ENCODE results near the gene GRID1.
"Not testable (repeated sequence)": the region's sequence is repeated elsewhere in the genome, so short reads cannot be mapped to it uniquely, and the experiment has no call there.

GRID1 gene

DNA sequence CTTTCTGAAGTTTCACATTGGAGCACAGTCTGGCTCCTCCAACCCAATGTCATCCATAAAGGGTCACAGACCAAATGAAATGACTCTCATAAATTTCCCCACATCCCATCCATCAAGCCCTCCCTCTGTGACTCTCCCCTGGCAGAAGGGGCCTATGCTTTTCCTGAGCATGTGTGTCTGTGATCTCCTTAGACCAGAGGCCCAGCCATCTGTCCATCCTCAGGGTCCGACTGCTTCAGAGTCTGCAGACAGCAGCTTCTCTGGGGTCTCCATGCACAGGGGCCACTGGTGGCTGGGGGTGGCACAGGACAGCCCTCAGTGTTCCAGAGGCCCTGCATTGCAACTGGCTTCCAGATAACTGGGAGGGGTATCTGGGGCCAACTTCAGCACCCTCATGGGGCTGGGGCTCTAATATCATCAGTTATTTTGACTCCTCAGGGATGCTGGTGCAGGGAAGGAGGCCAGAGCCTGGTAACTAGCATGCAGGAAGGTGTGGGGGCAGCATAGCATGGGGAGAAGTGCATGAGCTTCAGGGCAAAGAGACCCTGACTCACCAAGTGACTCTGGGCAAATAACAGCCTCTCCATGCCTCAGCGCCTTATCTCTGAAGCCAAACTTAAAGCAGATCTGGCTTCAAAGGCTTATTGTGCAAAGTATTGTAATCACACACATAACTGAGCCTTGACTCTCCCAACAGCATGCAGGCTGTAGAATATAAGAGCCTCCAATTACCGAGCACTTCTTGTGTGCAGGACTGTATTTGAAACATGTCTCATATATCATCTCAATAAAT is 266.9 kb downstream of the GRID1 start:
- H3K4me3 ChIP-seq (ENCODE audit: low read length) = no peak overlapping the region
- no peak for DNase-seq (ENCODE audit: low read depth)
- TF ChIP-seq, protein P1, sequence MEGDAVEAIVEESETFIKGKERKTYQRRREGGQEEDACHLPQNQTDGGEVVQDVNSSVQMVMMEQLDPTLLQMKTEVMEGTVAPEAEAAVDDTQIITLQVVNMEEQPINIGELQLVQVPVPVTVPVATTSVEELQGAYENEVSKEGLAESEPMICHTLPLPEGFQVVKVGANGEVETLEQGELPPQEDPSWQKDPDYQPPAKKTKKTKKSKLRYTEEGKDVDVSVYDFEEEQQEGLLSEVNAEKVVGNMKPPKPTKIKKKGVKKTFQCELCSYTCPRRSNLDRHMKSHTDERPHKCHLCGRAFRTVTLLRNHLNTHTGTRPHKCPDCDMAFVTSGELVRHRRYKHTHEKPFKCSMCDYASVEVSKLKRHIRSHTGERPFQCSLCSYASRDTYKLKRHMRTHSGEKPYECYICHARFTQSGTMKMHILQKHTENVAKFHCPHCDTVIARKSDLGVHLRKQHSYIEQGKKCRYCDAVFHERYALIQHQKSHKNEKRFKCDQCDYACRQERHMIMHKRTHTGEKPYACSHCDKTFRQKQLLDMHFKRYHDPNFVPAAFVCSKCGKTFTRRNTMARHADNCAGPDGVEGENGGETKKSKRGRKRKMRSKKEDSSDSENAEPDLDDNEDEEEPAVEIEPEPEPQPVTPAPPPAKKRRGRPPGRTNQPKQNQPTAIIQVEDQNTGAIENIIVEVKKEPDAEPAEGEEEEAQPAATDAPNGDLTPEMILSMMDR (IDR thresholded peaks at IDR 0.05; ENCODE audit: insufficient read depth, low read depth, low read length, missing control alignments) = no peak

DNA sequence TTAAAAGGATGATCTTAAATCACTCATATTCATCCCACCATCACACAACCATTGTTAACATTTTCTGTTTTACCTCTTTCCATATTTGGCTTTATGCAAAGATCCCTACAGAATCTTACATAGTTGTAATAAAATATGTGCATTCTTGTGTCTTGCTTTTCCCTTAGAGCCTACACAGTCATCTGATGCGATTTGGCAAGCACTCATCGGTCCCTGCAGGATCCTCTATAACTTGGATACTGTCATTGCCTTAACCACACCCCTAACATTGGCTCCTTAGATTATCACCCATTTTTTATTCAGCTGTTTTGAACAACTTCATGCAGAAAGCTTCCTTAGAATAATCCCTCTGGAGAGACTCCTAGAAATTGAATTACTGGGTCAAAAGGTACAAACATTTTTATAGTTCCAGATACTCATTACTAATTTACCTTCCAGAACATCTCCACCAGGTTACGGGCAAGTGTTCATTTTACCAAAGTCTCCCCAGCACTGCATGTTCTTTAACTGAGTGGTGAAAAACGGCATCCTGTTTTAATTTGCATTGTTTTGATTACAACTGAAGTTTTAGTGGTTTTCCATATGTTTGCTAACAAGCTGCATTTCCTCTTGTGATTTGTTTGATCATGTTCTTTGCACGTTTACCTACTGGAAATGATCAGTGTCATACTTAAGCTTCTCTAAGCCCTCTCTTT is 268.3 kb downstream of the GRID1 start:
- no peak for DNase-seq (ENCODE audit: low read depth)
- H3K4me3 ChIP-seq (ENCODE audit: low read length) = no peak overlapping the region
- TF ChIP-seq, protein P1 (IDR thresholded peaks at IDR 0.05; ENCODE audit: insufficient read depth, low read depth, low read length, missing control alignments) = no peak

DNA sequence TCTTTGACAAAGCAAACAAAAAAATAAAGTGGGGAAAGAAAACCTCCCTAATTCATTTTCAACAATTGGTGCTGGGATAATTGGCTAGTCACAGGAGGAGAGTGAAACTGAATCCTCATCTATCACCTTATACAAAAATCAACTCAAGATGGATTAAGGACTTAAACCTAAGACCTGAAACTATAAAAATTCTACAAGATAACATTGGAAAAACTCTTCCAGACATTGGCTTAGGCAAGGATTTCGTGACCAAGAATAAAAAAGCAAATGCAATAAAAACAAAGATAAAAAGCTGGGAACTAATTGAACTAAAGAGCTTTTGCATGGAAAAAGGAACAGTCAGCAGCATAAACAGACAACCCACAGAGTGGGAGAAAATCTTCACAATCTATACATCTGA is 271.5 kb downstream of the GRID1 start:
- not testable (repeated sequence) for DNase-seq (ENCODE audit: low read depth); H3K4me3 ChIP-seq (ENCODE audit: low read length)

DNA sequence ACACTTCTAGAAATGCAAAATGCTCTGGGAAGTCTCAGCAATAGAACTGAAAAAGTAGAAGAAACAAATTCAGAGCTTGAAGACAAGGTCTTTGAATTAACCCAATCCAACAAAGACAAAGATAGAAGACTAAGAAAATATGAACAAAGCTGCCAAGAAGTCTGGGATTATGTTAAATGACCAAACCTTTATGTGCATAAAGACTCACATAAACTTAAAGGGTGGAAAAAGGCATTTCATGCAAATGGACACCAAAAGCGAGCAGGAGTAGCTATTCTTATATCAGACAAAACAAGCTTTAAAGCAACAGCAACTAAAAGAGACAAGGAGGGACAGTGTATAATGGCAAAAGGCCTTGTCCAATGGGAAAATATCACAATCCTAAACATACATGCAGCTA is 274.3 kb downstream of the GRID1 start:
- not testable (repeated sequence) for H3K4me3 ChIP-seq (ENCODE audit: low read length); DNase-seq (ENCODE audit: low read depth)

DNA sequence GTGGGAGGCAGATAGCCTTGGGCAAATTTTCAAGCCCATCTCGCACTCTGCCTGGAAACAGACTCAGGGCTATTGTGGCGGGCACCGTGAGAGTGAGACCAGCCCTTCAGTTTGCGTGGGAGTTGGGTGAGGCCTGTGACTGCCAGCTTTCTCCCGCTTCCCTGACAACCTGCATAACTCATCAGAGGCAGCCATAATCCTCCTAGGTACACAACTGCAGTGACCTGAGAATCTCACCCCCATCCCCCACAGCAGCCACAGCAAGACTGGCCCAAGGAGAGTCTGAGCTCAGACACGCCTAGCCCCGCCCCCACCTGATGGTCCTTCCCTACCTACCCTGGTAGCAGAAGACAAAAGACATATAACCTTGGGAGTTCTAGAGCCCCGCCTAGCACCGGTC is 275.4 kb downstream of the GRID1 start:
- no peak for DNase-seq (ENCODE audit: low read depth)
- TF ChIP-seq, protein P1 (IDR thresholded peaks at IDR 0.05; ENCODE audit: insufficient read depth, low read depth, low read length, missing control alignments) = no peak
- no peak overlapping the region for H3K4me3 ChIP-seq (ENCODE audit: low read length)

DNA sequence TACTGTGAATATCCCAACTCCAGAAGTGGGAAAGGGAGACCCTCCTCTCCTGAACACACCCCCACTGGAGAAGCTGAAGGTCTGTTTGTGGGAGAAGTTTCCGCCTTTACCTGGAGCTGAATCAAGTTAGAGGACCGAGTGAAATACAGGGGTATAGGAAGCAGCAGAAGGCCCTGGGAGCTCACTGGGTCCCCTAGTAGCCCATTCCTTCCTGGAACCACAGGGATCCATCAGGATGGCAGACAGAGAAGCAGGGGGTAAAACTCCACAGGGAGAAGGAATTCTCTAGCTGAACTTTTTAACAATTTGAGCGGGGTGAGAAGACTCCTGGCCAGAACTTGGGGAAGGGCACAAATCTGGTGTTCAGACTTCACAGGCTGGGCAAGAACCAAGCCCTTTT is 275.8 kb downstream of the GRID1 start:
- TF ChIP-seq, protein P1 (IDR thresholded peaks at IDR 0.05; ENCODE audit: insufficient read depth, low read depth, low read length, missing control alignments) = no peak
- DNase-seq (ENCODE audit: low read depth) = no peak
- H3K4me3 ChIP-seq (ENCODE audit: low read length) = no peak overlapping the region

DNA sequence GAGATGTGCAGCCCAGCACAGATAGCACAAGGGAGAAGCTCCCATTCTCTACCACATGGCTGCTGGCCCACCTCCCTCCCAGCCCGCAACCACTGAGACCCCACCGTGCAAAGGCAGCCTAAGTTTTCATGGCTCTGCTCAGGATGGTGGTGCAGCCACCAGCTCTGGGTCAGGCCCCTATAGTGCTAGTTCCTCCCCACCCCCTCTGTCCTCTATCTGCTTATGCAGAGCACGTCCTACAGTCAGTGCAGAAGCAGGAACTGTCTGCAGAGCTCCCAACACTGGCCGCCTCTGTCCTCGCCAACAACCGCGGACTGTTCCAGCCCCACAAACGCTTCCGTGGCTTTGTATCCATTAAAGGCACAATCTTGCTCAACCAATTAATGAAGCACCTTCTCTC is 278.9 kb downstream of the GRID1 start:
- TF ChIP-seq, protein P1 (IDR thresholded peaks at IDR 0.05; ENCODE audit: insufficient read depth, low read depth, low read length, missing control alignments) = no peak
- no peak for DNase-seq (ENCODE audit: low read depth)
- H3K4me3 ChIP-seq (ENCODE audit: low read length) = no peak overlapping the region

DNA sequence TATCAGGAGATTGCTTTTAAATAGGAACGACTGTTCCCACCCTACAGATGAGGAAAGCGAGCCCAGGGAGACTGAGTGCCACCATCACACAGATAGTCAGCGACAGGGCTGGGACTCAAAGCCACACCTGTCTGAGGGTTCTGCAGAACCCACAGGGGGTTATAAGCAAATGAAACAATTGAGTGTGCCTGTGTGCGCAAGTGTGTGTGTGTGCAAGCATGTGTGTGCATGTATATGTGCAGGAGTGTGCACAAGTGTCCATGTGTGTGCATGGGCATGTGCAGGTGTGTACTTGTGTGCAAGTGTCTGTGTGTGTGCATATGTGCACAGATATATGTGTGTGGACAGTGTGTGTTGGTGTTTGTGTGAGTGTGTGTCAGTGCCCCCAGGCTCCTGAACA is 280.2 kb downstream of the GRID1 start:
- no peak overlapping the region for H3K4me3 ChIP-seq (ENCODE audit: low read length)
- no peak for DNase-seq (ENCODE audit: low read depth)
- TF ChIP-seq, protein P1 (IDR thresholded peaks at IDR 0.05; ENCODE audit: insufficient read depth, low read depth, low read length, missing control alignments) = no peak
